ENCODE measurements around the gene DUXA.

The DUXA gene

DNA sequence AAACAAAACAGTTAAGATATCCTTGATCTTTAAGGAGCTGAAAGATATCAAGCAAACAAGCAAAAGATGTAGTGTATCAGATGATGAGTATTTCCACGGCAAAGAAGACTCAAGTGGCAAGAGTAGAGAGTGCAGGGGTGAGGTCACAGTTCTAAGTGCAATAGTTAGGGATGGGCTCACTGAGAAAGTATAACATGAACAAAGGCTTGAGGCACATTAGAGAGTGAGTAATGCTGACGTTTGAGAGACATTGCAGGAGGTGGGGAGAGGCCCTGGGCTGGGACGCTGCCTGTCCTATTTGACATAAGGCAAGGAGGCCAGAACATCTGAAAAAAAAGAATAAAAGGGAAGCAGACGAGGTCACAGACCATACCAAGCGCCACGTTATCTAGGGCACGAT, 1.4 kb downstream of the DUXA start:
- Histone ChIP-seq H3K9ac (ENCODE audit: low read depth, low read length) (no peak overlapping the region), H4K20me1 (ENCODE audit: insufficient read depth, low read length) (no peaks in the 10 kb centered on the region), H3K36me3 (ENCODE audit: insufficient read depth, low read length) (no peaks in the 10 kb centered on the region), H3K27me3 (ENCODE audit: insufficient read depth, low read length, poor library complexity) (no peaks in the 10 kb centered on the region), H3K79me2 (ENCODE audit: insufficient read depth, low read length) (no peaks in the 10 kb centered on the region), H3K27ac (ENCODE audit: low read length) (no peak overlapping the region), H3K4me3 (ENCODE audit: low read depth in 1 of 2, low read length in 2 of 2) (no peak overlapping the region), H3K4me1 (ENCODE audit: insufficient read depth, low read length) (no peaks in the 10 kb centered on the region), H3K4me2 (ENCODE audit: insufficient read depth, low read length) (no peak overlapping the region), H3K9me3 (ENCODE audit: insufficient read depth, low read length, severe bottlenecking) (no peaks in the 10 kb centered on the region), H2AFZ (ENCODE audit: low read depth, low read length) (no peak overlapping the region)
- no peak for DNase-seq
- TF ChIP-seq, protein P1, sequence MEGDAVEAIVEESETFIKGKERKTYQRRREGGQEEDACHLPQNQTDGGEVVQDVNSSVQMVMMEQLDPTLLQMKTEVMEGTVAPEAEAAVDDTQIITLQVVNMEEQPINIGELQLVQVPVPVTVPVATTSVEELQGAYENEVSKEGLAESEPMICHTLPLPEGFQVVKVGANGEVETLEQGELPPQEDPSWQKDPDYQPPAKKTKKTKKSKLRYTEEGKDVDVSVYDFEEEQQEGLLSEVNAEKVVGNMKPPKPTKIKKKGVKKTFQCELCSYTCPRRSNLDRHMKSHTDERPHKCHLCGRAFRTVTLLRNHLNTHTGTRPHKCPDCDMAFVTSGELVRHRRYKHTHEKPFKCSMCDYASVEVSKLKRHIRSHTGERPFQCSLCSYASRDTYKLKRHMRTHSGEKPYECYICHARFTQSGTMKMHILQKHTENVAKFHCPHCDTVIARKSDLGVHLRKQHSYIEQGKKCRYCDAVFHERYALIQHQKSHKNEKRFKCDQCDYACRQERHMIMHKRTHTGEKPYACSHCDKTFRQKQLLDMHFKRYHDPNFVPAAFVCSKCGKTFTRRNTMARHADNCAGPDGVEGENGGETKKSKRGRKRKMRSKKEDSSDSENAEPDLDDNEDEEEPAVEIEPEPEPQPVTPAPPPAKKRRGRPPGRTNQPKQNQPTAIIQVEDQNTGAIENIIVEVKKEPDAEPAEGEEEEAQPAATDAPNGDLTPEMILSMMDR (IDR thresholded peaks at IDR 0.05; ENCODE audit: borderline replicate concordance, extremely low read depth, low read length, poor library complexity, severe bottlenecking) = no peak
- no peak for TF ChIP-seq EZH2 (IDR thresholded peaks at IDR 0.05; ENCODE audit: borderline replicate concordance, low read depth, low read length, severe bottlenecking)
- ATAC-seq (ENCODE audit: insufficient read depth, low read depth) = no peak

DNA sequence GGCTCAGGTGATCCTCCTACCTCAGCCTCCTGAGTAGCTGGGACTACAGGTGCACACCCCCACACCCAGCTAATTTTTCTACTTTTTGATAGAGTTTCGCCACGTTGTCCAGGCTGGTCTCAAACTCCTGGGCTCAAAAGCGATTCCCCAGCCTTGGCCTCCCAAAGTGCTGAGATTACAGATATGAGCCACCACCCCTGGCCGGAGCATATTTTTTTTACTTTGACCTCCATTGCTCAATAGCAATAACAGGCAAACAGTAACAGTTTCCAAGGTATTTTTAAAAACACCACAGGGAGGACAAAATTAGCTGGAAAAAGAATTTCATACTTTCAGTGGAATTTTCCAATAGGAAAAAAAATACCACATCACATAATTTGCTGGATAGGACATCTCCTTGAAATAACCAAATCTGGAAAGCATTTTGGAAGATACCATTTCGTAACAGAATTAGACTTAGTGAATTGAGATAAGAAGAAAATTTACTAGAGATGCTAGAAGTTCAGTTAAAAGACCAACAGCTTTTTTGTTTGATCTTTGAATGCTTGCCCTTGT, 5.2 kb downstream of the DUXA start:
- Histone ChIP-seq H3K79me2 (ENCODE audit: insufficient read depth, low read length) (no peaks in the 10 kb centered on the region), H3K9ac (ENCODE audit: low read depth, low read length) (no peak overlapping the region), H3K27ac (ENCODE audit: low read length) (no peak overlapping the region), H3K4me1 (ENCODE audit: insufficient read depth, low read length) (no peaks in the 10 kb centered on the region), H3K27me3 (ENCODE audit: insufficient read depth, low read length, poor library complexity) (no peaks in the 10 kb centered on the region), H3K9me3 (ENCODE audit: insufficient read depth, low read length, severe bottlenecking) (no peaks in the 10 kb centered on the region), H3K4me3 (ENCODE audit: low read depth in 1 of 2, low read length in 2 of 2) (no peak overlapping the region), H3K36me3 (ENCODE audit: insufficient read depth, low read length) (no peaks in the 10 kb centered on the region), H3K4me2 (ENCODE audit: insufficient read depth, low read length) (no peak overlapping the region), H2AFZ (ENCODE audit: low read depth, low read length) (no peak overlapping the region), H4K20me1 (ENCODE audit: insufficient read depth, low read length) (no peaks in the 10 kb centered on the region)
- no peak for DNase-seq
- TF ChIP-seq EZH2 (IDR thresholded peaks at IDR 0.05; ENCODE audit: borderline replicate concordance, low read depth, low read length, severe bottlenecking) = no peak
- TF ChIP-seq, protein P1 (IDR thresholded peaks at IDR 0.05; ENCODE audit: borderline replicate concordance, extremely low read depth, low read length, poor library complexity, severe bottlenecking) = no peak
- no peak for ATAC-seq (ENCODE audit: insufficient read depth, low read depth)

DNA sequence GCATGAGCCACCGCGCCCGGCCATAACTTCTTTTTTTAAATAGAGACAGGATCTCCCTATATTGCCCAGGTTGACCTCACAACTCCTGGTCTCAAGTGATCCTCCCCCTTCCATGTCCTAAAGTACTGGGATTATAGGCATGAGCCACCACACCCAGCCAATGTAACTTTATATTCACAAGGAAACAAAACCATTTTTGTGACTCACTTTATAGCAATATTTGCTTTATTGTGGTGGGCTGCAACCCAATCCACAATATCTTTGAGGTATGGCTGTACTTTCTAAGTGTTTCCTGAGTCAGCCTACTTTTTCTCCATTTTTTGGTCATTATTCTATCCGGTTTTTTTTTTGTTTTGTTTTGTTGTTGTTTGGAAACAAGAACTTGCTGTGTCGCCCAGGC, 14.4 kb downstream of the DUXA start:
- Histone ChIP-seq H3K9ac (ENCODE audit: low read depth, low read length) (no peak overlapping the region), H3K27ac (ENCODE audit: low read length) (no peak overlapping the region), H2AFZ (ENCODE audit: low read depth, low read length) (no peak overlapping the region), H3K4me2 (ENCODE audit: insufficient read depth, low read length) (no peak overlapping the region), H3K4me1 (ENCODE audit: insufficient read depth, low read length) (no peaks in the 10 kb centered on the region), H3K27me3 (ENCODE audit: insufficient read depth, low read length, poor library complexity) (no peaks in the 10 kb centered on the region), H3K4me3 (ENCODE audit: low read depth in 1 of 2, low read length in 2 of 2) (no peak overlapping the region), H3K36me3 (ENCODE audit: insufficient read depth, low read length) (no peaks in the 10 kb centered on the region), H4K20me1 (ENCODE audit: insufficient read depth, low read length) (no peaks in the 10 kb centered on the region), H3K9me3 (ENCODE audit: insufficient read depth, low read length, severe bottlenecking) (no peaks in the 10 kb centered on the region), H3K79me2 (ENCODE audit: insufficient read depth, low read length) (no peaks in the 10 kb centered on the region)
- ATAC-seq (ENCODE audit: insufficient read depth, low read depth) = no peak
- DNase-seq = no peak
- TF ChIP-seq EZH2 (IDR thresholded peaks at IDR 0.05; ENCODE audit: borderline replicate concordance, low read depth, low read length, severe bottlenecking) = no peak
- TF ChIP-seq, protein P1 (IDR thresholded peaks at IDR 0.05; ENCODE audit: borderline replicate concordance, extremely low read depth, low read length, poor library complexity, severe bottlenecking) = no peak

DNA sequence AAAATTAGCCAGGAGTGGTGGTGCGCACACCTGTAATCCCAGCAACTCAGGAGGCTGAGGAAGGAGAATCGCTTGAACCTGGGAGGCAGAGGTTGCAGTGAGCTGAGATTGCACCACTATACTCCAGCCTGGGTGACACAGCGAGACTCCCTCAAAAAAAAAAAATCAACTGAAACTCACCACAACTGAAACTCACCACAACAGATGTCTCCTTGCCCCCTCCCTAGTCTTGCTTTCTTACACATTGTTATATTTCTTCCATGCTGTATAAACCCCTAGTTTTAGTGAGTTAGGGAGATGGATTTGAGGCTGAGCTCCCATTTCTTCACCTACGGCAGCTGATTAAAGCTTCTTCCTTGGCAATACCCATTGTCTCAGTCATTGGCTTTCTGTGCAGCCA, 25.6 kb downstream of the DUXA start:
- DNase-seq = peak; percentile 24
- Histone ChIP-seq H2AFZ (ENCODE audit: low read depth, low read length) (no peak overlapping the region), H3K4me2 (ENCODE audit: insufficient read depth, low read length) (no peak overlapping the region), H3K9me3 (ENCODE audit: insufficient read depth, low read length, severe bottlenecking) (no peaks in the 10 kb centered on the region), H3K79me2 (ENCODE audit: insufficient read depth, low read length) (no peaks in the 10 kb centered on the region), H3K27ac (ENCODE audit: low read length) (no peak overlapping the region), H3K27me3 (ENCODE audit: insufficient read depth, low read length, poor library complexity) (no peaks in the 10 kb centered on the region), H4K20me1 (ENCODE audit: insufficient read depth, low read length) (no peaks in the 10 kb centered on the region), H3K4me3 (ENCODE audit: low read depth in 1 of 2, low read length in 2 of 2) (no peak overlapping the region), H3K36me3 (ENCODE audit: insufficient read depth, low read length) (no peaks in the 10 kb centered on the region), H3K4me1 (ENCODE audit: insufficient read depth, low read length) (peaks cover 12% of the 10 kb centered on the region; the same call in 1 of the 2 replicates), H3K9ac (ENCODE audit: low read depth, low read length) (no peak overlapping the region)
- ATAC-seq (ENCODE audit: insufficient read depth, low read depth) = peak; percentile 80
- TF ChIP-seq EZH2 (IDR thresholded peaks at IDR 0.05; ENCODE audit: borderline replicate concordance, low read depth, low read length, severe bottlenecking) = no peak
- TF ChIP-seq, protein P1 (IDR thresholded peaks at IDR 0.05; ENCODE audit: borderline replicate concordance, extremely low read depth, low read length, poor library complexity, severe bottlenecking) = no peak
